HG03354 (cell line): Measurements from ENCODE around the gene ZC2HC1C.

Experiments
- ATAC-seq: cut with Tn5 transposase; IDR thresholded peaks from one replicate; pipeline ENCODE4 v1.9.1; 2021; ENCODE audit warnings: mild to moderate bottlenecking; ENCODE audit not compliant: unreplicated experiment, poor library complexity, severe bottlenecking

The ZC2HC1C gene

GRCh38 chr14:75088566-75089373 is 19.3 kb downstream of the ZC2HC1C start:
- no peak for ATAC-seq

DNA sequence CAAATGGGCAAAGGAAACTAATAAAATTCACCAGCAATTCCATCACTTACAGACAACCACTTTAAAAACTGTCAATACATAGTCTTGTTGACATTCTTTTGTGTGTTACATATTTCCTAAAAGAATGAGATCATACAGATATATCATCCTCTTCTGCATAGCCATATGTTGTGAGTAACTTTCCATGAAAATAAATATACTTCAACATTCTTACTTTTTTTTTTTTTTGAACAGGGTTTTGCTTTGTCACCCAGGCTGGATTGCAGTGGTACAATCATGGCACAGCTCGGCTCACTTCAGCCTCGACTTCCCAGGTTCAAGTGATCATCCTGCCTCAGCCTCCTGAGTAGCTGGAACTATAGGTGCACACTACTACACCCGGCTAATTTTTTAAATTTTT is 20.9 kb downstream of the ZC2HC1C start:
- no peak for ATAC-seq

DNA sequence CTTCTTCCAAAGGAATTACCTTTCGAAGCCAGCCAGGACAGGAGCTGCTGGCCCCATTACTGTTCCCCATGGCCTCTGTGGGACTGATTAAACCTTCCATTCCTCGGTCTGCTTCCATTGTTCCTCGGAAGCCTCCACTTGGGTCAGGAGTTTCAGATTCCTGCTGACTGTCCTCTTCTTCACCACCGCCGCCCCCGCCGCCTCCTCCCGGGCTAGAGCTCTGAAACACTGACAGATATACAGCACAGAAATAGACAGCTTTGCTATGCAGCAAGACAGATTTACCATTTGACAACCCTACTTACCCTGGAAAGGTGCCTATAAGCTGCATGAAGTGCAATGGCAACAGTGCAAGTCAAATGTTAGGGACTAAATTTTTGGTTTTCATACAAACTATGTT is 21.8 kb downstream of the ZC2HC1C start:
- no peak for ATAC-seq

DNA sequence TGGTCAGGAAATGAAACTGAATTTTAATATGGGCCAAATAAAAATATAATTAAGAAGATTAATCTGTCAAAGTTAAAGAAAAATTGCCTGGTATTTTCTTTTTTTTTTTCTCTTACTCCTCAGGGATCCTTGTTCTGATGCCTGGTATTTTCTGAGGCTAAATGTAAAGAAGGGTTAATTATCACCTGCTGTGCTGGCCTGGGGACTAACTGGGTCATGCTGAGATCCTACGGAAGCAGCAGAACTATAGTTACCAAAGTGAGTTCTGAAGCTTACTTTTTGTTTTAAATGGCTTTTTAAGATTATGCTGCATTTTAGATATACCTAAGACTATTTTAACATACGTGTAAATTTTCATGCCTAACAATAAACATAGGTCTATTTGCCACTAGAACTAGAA is 23.3 kb downstream of the ZC2HC1C start:
- no peak for ATAC-seq

DNA sequence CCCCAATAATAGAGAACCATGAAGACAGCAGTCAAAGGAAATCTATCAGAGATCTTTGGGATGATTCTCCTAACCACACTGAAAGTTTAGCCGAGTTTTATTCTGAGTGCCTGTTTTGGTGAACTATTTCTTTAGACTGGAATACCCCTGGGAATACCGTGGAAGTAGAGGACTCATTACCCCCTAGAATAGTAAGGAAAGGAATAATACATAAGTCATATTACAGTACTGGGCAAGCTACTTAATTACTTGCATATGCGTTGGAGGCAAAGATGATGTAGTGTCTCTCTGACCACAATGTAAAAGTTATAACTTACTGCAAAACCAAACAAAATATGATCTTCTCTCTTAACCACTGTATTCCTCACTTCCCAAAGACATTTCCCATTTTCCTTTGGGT is 25.5 kb downstream of the ZC2HC1C start:
- ATAC-seq, result no peak

DNA sequence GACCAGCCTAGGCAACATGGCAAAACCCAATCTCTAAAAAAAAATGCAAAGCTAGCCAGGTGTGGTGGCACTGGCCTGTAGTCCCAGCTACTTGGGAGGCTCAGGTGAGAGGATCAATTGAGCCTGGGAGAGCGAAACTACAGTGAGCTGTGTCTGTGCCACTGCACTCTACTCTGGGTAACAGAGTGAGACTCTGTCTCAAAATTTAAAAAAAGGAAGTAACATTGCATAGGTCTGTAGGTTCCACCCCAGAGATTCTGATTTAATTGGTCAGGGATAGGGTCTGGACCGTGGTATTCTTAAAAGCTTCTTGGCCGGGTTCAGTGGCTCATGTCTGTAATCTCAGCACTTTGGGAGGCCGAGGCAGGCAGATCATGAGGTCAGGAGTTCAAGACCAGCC is 26.2 kb downstream of the ZC2HC1C start:
- no peak for ATAC-seq

- no peak for ATAC-seq
Observed at GRCh38 chr14:75096959-75097358, 27.5 kb downstream of the ZC2HC1C start.

- ATAC-seq, result no peak
Observed at GRCh38 chr14:75098212-75098611, 28.8 kb downstream of the ZC2HC1C start.

GRCh38 chr14:75098682-75099081 is 29.2 kb downstream of the ZC2HC1C start:
- no peak for ATAC-seq

DNA sequence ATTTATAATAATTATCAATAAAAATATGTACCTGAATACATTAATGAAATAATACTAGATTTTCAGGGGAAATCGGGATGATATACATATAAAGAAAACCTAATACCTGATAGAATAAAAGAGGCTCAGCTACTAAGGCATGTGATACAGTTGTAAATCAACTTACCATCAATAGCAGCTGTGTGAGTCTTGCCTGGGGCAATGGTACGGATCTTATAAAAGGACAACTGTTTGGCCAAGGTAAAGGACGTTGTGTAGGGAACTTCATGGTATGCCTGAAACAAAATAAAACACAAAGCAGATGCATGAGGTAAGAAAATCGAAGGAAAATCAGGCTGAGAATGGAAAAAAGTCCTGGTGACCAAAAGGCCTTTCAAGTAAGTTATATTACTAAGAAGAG is 32.0 kb downstream of the ZC2HC1C start:
- ATAC-seq, result no peak

DNA sequence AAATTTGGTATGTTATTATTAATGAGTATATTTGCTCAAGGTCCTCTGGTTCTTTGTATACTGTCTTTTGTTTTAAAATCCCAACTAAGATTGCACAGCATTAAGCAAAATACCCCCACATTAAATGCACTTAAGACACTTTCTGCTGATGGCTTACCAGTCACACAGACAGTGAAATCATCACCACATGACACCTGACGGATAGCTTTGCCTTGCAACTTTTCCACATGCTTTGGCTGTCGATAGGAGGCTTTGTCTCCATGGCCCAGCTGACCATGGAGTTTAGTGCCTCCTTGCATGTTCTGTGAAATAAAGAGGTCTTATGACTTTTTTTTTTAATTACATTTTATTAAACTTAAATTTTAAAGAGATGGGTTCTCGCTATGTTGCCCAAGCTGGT is 37.7 kb downstream of the ZC2HC1C start:
- ATAC-seq, result no peak

DNA sequence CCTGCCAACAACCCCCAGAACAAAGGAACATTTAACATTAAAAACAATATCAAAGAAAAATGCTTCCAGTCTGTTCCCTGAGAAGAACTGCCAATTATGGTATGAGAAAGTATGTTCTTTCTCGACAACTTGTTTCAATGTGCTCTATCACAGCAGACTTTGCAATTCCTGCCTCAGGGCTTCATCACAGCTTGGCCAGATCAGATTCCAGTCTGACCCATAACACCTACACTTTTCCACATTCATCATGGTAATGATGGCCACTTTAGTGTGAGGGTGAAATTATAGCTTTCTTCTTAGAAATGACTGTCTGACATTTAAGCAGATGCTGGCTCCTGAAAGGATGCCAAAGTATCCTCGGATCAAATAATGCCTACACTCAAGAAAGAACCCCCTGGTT is 40.4 kb downstream of the ZC2HC1C start:
- no peak for ATAC-seq

- ATAC-seq, result no peak
Observed at GRCh38 chr14:75113932-75114539, 44.6 kb downstream of the ZC2HC1C start.

DNA sequence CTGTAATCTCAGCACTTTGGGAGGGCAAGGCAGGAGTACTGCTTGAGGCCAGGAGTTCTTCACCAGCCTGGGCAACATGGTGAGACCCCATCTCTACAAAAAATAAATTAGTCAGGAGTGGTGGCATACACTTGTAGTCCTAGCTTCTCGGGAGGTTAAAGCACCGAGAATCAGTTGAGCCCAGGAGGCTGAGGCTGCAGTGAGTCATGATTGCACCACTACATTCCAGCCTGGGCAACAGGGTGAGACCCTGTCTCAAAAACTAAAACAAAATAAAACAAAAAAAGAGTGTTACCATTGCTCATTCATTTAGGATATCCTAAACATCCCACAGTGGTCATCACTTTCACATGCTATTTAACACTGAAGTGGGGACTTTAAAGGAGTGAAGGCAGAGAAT is 49.6 kb downstream of the ZC2HC1C start:
- ATAC-seq, result no peak

- no peak for ATAC-seq
Observed at GRCh38 chr14:75120541-75121291, 51.3 kb downstream of the ZC2HC1C start.

DNA sequence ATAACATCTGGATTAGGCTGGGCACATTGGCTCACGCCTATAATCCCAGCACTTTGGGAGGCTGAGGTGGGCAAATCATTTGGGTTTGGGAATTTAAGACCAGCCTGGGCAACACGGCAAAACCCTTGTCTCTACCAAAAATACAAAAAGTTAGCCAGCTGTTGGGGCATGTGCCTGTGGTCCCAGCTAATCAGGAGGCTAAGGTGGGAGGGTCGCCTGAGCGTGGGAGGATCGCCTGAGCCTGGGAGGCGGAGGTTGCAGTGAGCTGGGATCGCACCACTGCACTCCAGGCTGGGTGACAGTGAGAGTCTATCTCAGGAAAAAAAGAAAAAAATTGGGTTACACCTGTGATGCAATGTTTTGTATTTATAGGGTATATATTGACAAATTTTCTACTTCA is 52.1 kb downstream of the ZC2HC1C start:
- ATAC-seq, result no peak

DNA sequence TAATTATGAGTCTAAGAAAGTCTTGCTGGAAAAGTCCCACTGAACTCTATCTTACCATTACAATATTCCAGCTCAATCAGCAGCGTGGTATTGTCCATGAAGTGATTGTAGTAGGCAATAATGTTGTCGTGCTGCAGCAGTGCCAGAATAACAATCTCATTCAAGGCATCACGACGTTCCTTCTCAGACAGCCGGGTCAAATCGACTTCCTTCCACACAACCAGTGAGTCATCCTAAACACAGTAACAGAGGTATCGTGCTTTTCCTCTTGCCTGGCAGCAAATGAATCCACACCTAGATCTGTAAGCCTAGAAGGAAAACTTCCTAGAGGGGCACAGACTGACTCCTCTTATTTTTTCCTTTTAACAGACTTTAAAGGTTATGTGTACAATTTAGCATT is 54.5 kb downstream of the ZC2HC1C start:
- ATAC-seq, result no peak

GRCh38 chr14:75125617-75126016 is 56.2 kb downstream of the ZC2HC1C start:
- ATAC-seq, result no peak

DNA sequence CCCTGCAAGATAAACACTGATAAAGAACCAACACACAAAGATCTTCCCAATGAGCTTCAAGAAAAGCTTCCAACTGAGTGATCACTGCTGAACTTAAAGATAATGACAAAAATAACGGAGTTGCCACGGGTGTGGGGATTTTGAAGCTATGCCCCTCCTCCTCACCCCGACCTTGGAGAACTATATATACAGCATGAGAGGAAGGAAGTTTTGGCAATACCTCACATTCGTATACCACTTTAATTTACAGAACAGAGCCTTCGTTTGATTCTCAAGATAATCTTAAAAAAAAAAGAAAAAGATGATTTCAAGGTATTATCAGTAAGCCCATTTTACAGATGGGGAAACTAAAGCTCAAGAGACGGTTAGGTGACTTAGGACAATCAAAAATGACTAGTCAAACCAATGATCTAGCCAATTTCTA is 56.7 kb downstream of the ZC2HC1C start:
- ATAC-seq, result no peak

DNA sequence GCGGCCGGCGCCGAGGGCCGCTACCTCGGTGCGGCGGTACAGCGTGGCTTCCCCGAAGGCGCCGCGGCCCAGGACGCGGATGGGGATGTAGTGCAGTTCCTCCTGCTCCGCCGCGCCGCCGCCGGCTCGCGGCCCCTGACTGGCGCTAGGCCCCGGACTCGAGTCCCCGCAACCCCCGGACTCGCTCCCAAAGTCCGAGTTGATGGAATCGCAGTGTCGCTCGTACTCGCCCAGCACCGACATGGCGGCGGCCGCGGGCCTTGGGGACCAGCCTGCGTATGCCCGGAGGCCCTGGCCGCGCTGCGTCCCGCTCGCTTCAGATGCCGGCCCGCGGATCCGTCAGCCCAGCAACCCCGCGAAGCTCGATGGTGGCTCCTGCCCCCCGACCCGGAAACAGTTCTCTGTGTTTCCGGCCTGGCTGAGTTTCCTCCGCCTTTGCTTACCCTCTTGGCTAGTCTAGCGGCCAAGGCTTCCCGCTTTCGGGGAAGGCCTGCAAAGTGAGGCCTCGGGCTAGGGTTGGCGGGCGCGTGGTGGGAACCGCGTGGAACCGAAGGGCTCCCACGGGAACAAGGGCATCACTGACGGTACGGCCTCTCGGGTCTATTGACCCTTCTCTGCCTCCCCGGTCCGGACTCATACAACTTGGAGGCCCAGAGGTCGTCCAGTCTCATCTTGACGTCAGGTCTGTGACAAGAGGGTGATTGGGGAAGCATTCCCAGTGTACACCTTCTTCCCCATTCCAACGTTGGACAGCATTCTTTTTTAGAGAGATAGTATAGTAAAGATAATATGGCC is 57.4 kb downstream of the ZC2HC1C start, which contains the start of gene NEK9:
NEK9 (minus strand) TSS at position 370 of the 795 bp plus-strand sequence; CDS start at position 243, 127 bp downstream.
- peak; percentile 91 for ATAC-seq
